ENCODE results near the gene PPP1R11.

DNA sequence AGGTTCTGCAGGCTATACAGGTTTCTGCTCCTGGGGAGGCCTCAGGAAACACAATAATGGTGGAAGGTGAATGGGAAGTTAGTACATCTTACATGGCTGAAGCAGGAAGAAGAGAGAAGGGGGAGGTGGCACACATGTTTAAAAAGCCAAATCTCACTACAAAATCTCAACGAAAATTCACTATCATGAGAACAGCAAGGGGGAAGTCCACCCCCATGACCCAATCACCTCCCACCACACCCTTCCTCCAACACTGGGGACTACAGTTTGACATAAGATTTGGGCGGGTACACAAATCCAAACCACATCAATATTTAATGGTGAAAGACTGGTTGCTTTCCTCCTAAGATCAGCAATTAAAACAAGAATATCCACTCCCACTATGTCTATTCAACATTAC lies 19.8 kb upstream of the PPP1R11 start:
- TF ChIP-seq, protein P1, sequence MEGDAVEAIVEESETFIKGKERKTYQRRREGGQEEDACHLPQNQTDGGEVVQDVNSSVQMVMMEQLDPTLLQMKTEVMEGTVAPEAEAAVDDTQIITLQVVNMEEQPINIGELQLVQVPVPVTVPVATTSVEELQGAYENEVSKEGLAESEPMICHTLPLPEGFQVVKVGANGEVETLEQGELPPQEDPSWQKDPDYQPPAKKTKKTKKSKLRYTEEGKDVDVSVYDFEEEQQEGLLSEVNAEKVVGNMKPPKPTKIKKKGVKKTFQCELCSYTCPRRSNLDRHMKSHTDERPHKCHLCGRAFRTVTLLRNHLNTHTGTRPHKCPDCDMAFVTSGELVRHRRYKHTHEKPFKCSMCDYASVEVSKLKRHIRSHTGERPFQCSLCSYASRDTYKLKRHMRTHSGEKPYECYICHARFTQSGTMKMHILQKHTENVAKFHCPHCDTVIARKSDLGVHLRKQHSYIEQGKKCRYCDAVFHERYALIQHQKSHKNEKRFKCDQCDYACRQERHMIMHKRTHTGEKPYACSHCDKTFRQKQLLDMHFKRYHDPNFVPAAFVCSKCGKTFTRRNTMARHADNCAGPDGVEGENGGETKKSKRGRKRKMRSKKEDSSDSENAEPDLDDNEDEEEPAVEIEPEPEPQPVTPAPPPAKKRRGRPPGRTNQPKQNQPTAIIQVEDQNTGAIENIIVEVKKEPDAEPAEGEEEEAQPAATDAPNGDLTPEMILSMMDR (IDR thresholded peaks at IDR 0.05; ENCODE audit: low read depth, low read length): no peak
- no peak for TF ChIP-seq EZH2phosphoT487 (IDR thresholded peaks at IDR 0.05; ENCODE audit: low read depth)

Data from OCI-LY3 (cell line).